ENCODE measurements around the gene UNC45A. TPM values are rescaled to one million over a fixed set of nuclear protein-coding genes. Genes with fewer than 3 reads are reported as not detected.

The UNC45A gene
- total RNA-seq, 1 donor from 2014 or later: 56.2 TPM

- no peak overlapping the region for H3K27ac Mint-ChIP-seq (ENCODE audit: unreplicated experiment)
- H3K27me3 Mint-ChIP-seq (ENCODE audit: low read depth, unreplicated experiment): peaks cover 2% of the 10 kb centered on the region
- no peak overlapping the region for H3K4me3 ChIP-seq (ENCODE audit: insufficient read depth, low read depth, low read length)
- H3K36me3 ChIP-seq (ENCODE audit: insufficient read depth, low read length): no peaks in the 10 kb centered on the region
- H3K79me2 ChIP-seq (ENCODE audit: insufficient read depth, low read length): no peaks in the 10 kb centered on the region
- H3K4me3 Mint-ChIP-seq (ENCODE audit: unreplicated experiment): no peak overlapping the region
- H3K4me1 ChIP-seq (ENCODE audit: insufficient read depth, low read length): peaks cover 8% of the 10 kb centered on the region
- no peaks in the 10 kb centered on the region for H3K9me3 Mint-ChIP-seq (ENCODE audit: unreplicated experiment)
- H3K27ac ChIP-seq (ENCODE audit: low read depth, low read length): no peak overlapping the region
- H3K4me2 ChIP-seq (ENCODE audit: low read length): no peak overlapping the region
- no peaks in the 10 kb centered on the region for H4K20me1 ChIP-seq (ENCODE audit: insufficient read depth, low read length)
- no peaks in the 10 kb centered on the region for H3K27me3 ChIP-seq (ENCODE audit: insufficient read depth, low read length)
- H3K9me3 ChIP-seq (ENCODE audit: insufficient read depth, low read depth, low read length): no peaks in the 10 kb centered on the region
- TF ChIP-seq CTCF (IDR thresholded peaks at IDR 0.05; ENCODE audit: insufficient read depth, low read depth, low read length) (no peak), EZH2 (IDR thresholded peaks at IDR 0.05; ENCODE audit: insufficient read depth, low read length) (no peak)
- H3K9ac ChIP-seq (ENCODE audit: low read length): no peak overlapping the region
- no peaks in the 10 kb centered on the region for H3K4me1 Mint-ChIP-seq (ENCODE audit: low read depth, unreplicated experiment)
- no peak overlapping the region for H2AFZ ChIP-seq (ENCODE audit: low read depth, low read length)
- DNase-seq (ENCODE audit: low read depth): no peak
- FAIRE-seq: no peak
- peaks cover 6% of the 10 kb centered on the region for H3K36me3 Mint-ChIP-seq (ENCODE audit: low read depth, unreplicated experiment)
These were observed 45.2 kb upstream of the UNC45A start for GRCh38 chr15:90889736-90890456.

GRCh38 chr15:90890839-90891238 lies 44.2 kb upstream of the UNC45A start:
- Mint-ChIP-seq H3K4me1 (ENCODE audit: low read depth, unreplicated experiment) (no peaks in the 10 kb centered on the region), H3K27ac (ENCODE audit: unreplicated experiment) (no peak overlapping the region), H3K27me3 (ENCODE audit: low read depth, unreplicated experiment) (peaks cover 2% of the 10 kb centered on the region), H3K4me3 (ENCODE audit: unreplicated experiment) (no peak overlapping the region), H3K9me3 (ENCODE audit: unreplicated experiment) (no peaks in the 10 kb centered on the region), H3K36me3 (ENCODE audit: low read depth, unreplicated experiment) (peaks cover 6% of the 10 kb centered on the region)
- Histone ChIP-seq H3K4me2 (ENCODE audit: low read length) (no peak overlapping the region), H3K36me3 (ENCODE audit: insufficient read depth, low read length) (no peaks in the 10 kb centered on the region), H3K79me2 (ENCODE audit: insufficient read depth, low read length) (no peaks in the 10 kb centered on the region), H4K20me1 (ENCODE audit: insufficient read depth, low read length) (no peaks in the 10 kb centered on the region), H3K9me3 (ENCODE audit: insufficient read depth, low read depth, low read length) (no peaks in the 10 kb centered on the region), H2AFZ (ENCODE audit: low read depth, low read length) (no peak overlapping the region), H3K4me1 (ENCODE audit: insufficient read depth, low read length) (peaks cover 2% of the 10 kb centered on the region), H3K27me3 (ENCODE audit: insufficient read depth, low read length) (no peaks in the 10 kb centered on the region), H3K9ac (ENCODE audit: low read length) (no peak overlapping the region), H3K4me3 (ENCODE audit: insufficient read depth, low read depth, low read length) (no peak overlapping the region), H3K27ac (ENCODE audit: low read depth, low read length) (no peak overlapping the region)
- FAIRE-seq (no peak), DNase-seq (ENCODE audit: low read depth) (no peak)
- no peak for TF ChIP-seq CTCF (IDR thresholded peaks at IDR 0.05; ENCODE audit: insufficient read depth, low read depth, low read length)
- no peak for TF ChIP-seq EZH2 (IDR thresholded peaks at IDR 0.05; ENCODE audit: insufficient read depth, low read length)

GRCh38 chr15:90891346-90891949 lies 43.6 kb upstream of the UNC45A start:
- no peak for TF ChIP-seq CTCF (IDR thresholded peaks at IDR 0.05; ENCODE audit: insufficient read depth, low read depth, low read length)
- no peak for TF ChIP-seq EZH2 (IDR thresholded peaks at IDR 0.05; ENCODE audit: insufficient read depth, low read length)
- Mint-ChIP-seq H3K9me3 (ENCODE audit: unreplicated experiment) (no peaks in the 10 kb centered on the region), H3K4me1 (ENCODE audit: low read depth, unreplicated experiment) (no peaks in the 10 kb centered on the region), H3K27me3 (ENCODE audit: low read depth, unreplicated experiment) (peaks cover 2% of the 10 kb centered on the region), H3K4me3 (ENCODE audit: unreplicated experiment) (no peak overlapping the region), H3K27ac (ENCODE audit: unreplicated experiment) (no peak overlapping the region), H3K36me3 (ENCODE audit: low read depth, unreplicated experiment) (peaks cover 8% of the 10 kb centered on the region)
- Histone ChIP-seq H3K4me1 (ENCODE audit: insufficient read depth, low read length) (no peaks in the 10 kb centered on the region), H3K36me3 (ENCODE audit: insufficient read depth, low read length) (no peaks in the 10 kb centered on the region), H3K9ac (ENCODE audit: low read length) (no peak overlapping the region), H3K4me2 (ENCODE audit: low read length) (no peak overlapping the region), H4K20me1 (ENCODE audit: insufficient read depth, low read length) (no peaks in the 10 kb centered on the region), H3K27ac (ENCODE audit: low read depth, low read length) (no peak overlapping the region), H3K27me3 (ENCODE audit: insufficient read depth, low read length) (no peaks in the 10 kb centered on the region), H3K4me3 (ENCODE audit: insufficient read depth, low read depth, low read length) (no peak overlapping the region), H3K9me3 (ENCODE audit: insufficient read depth, low read depth, low read length) (no peaks in the 10 kb centered on the region), H3K79me2 (ENCODE audit: insufficient read depth, low read length) (no peaks in the 10 kb centered on the region), H2AFZ (ENCODE audit: low read depth, low read length) (no peak overlapping the region)
- DNase-seq (ENCODE audit: low read depth) (no peak), FAIRE-seq (no peak)

Measured in astrocyte (in vitro differentiated cells and primary cell).